Stimulated activated CD4-positive, alpha-beta T cell treated with anti-CD3 and anti-CD28 coated beads, Interleukin-1b, Interleukin-23, amount 100 ng/mL, for 1 hour (primary cell): ENCODE data around the gene UBN1.
"Not testable (repeated sequence)": the region's sequence is repeated elsewhere in the genome, so short reads cannot be mapped to it uniquely, and the experiment has no call there.

Experiments used
- DNase-seq, 2 donors: peaks; one replicate each; pipeline ENCODE4 v3.0.0-alpha.2; 2020; ENCODE audit warnings: low read depth in 2 of 2

UBN1 gene

GRCh38 chr16:4928227-4928626 lies 80.9 kb downstream of the UBN1 start:
- no peak for DNase-seq

- DNase-seq = not testable (repeated sequence)
These were observed 82.3 kb downstream of the UBN1 start for GRCh38 chr16:4929619-4930018.

GRCh38 chr16:4931381-4931780 lies 84.1 kb downstream of the UBN1 start:
- DNase-seq = no peak
